HG03342 (cell line): ENCODE data around the gene ARHGAP26.
A peak's percentile ranks its signal among the peaks of the same experiment; 100 is the strongest.

Experiments used
- ATAC-seq: cut with Tn5 transposase; IDR thresholded peaks from one replicate; pipeline ENCODE4 v1.9.1; 2021; ENCODE audit warnings: mild to moderate bottlenecking, moderate library complexity; ENCODE audit not compliant: unreplicated experiment

ARHGAP26 gene

GRCh38 chr5:142749321-142749720 lies 20.9 kb upstream of the ARHGAP26 start:
- no peak for ATAC-seq

- ATAC-seq, result no peak
These were observed 17.0 kb upstream of the ARHGAP26 start for GRCh38 chr5:142753116-142753631.

GRCh38 chr5:142754031-142754430 lies 16.1 kb upstream of the ARHGAP26 start:
- no peak for ATAC-seq

GRCh38 chr5:142756576-142756975 lies 13.6 kb upstream of the ARHGAP26 start:
- ATAC-seq, result no peak

DNA sequence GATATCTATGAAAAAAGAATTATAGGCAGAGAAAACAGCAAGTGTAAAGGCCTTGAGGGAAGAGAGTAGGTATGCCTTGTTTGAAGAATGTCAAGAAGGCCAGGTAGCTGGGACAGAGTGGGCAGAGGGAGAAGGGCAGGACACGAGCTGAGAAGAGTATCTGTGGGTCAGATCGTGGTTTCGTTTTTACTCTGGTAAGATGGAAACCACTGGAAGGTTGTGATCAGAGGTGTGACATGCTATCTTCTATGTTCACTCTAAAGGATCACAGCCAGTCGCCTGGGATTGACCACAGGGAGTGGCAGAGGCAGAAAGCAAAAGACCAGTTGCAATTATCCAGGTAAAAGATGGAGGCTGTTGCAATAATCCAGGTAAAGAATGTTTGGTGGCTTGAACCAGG lies 12.6 kb upstream of the ARHGAP26 start:
- ATAC-seq, result no peak

DNA sequence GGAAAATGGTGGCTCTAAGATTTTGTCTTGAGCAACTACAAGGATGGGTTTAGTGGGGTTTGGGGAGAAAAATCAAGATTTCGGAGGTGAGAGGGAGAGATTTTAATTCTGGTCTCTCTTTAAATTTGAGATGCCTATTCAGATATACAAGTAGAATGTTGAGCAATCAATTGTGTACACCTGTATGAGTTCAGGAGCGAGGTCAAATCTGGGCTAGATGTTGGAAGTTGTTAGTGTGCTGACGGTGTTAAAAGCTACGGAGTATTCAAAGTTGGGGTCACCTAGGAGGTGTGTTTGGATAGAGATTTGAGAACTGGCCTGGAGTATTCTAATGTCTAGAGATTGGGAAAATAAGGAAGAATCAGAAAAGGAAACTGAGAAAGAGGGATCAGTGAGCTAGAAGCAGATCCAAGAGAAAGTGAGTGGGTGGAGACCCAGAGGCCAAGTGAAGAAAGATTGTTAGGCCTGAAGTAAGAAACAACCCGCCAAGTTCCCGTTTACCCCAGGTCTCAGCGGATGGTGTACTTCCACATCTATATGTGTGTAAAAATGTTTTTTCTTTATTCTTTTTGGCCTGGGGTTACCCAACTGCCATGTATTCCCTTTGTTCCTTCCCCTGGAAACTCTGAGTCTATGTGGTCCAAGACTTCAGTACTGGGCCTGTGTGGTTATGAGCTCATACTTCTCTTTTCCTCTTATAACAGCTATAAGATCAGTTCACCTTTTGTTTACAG lies 11.9 kb upstream of the ARHGAP26 start:
- no peak for ATAC-seq

GRCh38 chr5:142758796-142759145 lies 11.4 kb upstream of the ARHGAP26 start:
- no peak for ATAC-seq

DNA sequence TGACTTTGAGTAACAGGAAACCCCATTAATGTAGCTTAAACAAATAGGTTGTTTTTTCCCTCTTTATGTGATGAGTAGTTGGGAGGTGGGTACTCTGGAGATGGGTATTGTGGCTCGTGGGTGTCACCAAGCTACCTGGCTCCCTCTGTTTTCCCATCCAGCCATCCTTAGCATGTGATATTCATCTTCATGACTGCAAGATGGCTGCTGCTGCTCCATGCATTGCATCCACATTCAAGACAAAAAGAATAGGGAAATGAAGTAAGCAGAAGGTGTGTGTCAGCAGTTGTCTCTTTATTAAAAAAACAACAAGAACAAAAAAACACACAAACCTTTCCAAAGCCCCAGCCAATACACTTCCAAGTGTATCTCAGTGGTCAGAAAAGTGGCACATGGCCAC lies 6.5 kb upstream of the ARHGAP26 start:
- no peak for ATAC-seq

DNA sequence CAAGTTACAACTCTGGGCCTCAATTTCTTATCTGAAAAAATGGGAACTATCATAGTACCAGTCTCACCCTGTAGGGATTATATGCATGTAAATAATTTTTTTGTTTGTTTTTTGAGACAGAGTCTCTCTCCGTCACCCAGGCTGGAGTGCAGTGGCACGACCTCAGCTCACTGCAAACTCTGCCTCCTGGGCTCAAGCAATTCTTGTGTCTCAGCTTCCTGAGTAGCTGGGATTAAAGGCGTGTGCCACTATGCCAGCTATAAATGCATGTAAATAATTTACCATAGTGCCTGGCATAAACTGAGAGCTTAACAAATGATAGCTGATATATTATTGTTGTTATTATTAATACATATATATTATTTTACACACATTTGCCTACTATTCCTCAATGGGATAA lies 3.0 kb upstream of the ARHGAP26 start:
- no peak for ATAC-seq

- ATAC-seq, result no peak
These were observed 2.3 kb upstream of the ARHGAP26 start for GRCh38 chr5:142767911-142768310.

DNA sequence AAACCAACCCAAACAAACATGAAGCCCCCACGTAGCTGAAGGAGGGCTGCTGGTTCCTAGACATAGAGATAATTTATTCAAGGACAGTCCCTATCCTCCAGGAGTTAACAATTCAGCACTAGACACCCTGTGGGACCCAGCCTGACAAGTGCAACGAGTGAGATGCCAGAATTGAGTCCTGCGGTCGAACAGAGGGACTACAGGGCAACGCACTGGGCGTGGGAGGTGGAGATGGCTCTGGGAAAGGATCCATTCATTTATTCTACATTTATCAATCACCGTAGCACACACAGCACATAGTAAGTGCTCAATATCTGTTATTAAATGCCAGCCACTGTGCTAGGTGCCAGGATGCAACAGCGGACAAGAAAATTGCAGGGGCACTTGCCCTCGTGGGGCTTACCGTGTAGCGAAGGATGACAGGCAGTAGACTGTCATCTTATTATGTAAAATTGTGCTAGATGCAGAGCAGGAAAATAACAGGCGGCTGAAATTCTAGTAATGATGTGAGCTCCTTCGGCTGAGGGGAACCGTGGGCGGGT lies 855 bp upstream of the ARHGAP26 start:
- no peak for ATAC-seq

DNA sequence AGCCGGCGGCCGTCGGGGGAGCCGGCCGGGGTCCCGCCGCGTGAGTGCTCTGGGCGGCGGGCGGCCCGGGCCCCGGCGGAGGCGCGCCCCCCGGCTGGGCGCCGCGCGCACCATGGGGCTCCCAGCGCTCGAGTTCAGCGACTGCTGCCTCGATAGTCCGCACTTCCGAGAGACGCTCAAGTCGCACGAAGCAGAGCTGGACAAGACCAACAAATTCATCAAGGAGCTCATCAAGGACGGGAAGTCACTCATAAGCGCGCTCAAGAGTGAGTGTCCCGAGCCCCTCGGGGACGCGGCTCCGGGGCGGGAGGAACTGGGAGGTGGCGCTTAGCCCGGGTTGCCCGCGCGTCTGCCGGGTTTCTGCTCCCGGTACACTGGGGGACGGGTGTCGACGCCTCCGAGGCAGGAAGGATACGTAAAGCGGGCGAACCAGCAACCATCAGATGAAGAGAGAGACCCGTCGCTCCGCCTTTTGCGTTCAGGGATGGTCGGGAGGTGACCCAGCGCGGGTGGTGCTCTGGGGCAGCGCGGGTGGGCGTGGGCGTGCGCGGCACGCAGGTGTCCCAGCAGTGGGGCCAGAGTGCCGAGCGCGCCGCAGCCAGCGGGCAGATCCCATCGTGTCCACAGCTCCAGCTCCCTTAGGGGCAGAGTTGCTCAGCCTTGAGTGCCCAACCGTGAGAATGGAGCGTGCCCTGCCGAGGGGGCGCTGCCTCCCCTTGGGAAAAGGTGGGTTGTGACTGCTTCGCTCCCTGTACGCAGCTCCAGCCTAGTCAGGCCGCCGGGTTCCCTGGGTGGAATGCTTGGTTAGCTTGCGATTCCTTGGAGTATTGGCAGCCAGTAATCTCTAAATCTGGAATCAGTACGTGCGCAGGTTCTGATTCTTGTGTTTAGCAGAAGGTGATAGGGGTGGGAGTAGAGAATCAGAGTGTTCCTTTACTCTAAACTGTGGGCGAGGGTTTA lies 753 bp downstream of the ARHGAP26 start:
- peak; percentile 23 for ATAC-seq

DNA sequence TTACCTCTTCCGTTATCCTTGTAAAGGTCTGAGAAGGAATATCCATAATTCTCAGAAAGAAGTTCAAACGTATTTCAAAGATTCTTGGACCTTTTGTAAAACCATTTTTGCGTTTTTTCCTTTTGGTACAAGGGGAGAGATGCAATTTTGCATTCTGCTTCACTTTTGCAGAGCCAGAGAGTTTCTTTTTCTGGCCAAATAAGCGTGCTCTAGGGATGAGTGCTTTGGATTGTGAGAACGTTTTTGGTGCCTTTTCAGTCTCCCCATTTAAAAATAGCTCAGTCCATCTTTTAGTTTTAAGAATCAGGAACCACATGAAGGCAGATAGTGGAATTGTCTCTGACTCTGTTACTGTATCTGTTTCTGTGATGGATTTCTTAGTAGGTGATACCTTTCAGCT lies 1.5 kb downstream of the ARHGAP26 start:
- no peak for ATAC-seq

DNA sequence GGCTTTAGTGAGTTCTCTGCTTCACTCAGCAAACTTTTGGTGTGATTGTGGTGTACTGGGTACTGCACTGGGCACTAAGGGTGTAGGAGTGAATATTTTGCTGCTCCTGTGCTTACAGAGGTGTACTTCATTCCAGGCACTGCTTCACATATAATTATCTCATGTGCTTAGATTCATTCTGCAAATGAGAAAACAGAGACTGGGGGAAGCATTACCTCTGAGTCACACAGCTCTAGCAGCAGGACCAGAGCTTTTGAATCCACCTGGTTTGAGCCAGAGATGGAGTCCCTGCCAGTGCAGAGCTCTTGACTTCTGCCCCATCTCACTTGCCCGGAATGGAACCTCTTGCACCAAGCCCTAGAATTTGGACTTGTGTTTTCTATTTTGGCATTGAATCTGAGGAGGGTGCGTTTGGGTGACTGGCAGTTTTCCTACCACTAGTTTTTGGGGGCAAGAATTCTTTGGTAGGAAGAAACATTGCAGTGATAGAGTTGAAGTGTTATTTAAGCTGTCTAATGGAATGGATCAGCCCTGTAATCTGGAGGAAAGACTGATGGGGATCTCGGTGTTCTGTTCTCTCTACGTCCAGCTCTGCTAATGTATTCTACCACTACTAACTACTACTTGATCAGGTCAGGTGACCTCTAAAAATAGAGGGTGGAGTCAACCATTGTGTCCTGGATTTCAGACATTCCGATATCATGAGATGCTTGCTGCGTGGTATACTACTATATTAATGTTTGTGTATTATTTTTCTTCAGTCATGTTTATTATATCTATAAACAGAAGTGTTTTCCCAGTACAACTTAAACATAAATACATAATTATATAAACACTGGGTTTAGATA lies 2.5 kb downstream of the ARHGAP26 start:
- ATAC-seq, result no peak

GRCh38 chr5:142777099-142777498 lies 6.9 kb downstream of the ARHGAP26 start:
- ATAC-seq, result no peak

GRCh38 chr5:142777850-142778249 lies 7.7 kb downstream of the ARHGAP26 start:
- no peak for ATAC-seq

DNA sequence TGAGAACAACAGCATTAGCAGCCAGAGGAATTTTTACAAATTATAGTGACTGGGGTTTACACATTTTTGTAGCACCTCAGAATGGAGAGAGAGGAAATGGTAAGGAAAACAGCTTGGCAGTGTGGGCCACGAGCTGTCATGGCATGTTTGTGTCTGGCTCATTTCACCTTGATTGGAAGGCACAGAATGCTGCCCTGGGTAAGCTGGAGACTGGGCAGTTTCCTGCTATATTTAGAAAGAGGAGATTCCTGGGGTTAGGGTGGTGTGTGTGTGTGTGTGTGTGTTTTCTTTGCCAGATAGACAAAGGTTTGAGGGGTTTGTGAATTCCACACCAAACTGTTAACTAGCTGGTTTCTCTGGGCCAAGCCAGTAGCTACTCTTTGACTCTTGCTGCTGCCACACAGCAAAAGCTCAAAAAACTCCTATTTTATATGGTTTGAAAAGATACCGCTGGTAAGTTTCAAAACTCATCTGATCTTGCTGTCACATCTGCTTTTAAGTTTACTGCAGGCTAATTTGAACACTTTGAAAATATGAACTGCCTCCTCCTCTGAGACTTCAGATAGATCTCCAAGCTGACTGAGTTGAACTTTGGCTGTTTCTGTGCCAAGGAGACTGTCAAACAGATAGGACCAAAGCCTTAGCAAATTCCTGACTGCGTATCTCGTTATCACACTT lies 9.1 kb downstream of the ARHGAP26 start:
- no peak for ATAC-seq

DNA sequence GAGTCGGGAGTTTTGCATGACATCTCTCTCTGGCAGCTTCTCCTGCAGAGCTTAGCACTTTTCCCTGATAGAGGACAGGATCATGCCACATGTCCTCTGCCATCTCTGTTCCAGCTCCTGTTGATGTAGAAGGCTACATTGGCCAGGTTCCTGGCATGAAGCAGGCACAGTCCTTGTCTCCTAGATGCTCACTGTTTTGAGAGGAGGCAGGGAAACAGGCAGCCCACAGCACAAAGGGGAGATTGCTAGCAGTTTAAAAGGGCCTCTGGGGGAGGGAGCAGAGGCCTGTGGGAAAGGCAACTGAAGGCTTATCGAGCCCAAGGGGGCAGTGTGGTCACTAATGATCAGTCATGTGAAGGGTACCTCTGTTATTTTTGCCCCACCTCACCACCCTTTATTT lies 10.7 kb downstream of the ARHGAP26 start:
- no peak for ATAC-seq

GRCh38 chr5:142782976-142783530 lies 12.9 kb downstream of the ARHGAP26 start:
- no peak for ATAC-seq
